ENCODE data around the gene KIF1A.

Gene KIF1A

DNA sequence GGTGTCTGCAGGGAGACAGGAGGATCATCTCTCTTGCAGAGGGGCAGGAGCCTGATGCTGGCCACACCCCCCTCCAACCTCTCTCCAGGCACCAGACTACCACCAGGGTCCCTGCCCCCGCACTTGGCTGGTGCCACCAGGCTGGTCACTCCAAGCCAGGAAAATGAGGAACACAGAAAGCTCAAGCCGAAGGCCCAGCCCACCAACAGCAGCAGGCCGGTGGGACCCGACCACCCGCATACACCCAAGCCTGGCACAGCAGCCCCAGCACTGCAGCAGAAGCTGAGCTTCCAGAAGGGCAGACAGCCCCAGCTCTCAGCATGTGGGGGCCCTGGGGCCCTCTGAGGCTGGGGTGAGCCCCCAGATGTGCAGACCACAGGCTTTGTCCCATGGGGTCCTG is 52.7 kb downstream of the KIF1A start:
- DNase-seq (ENCODE audit: low read depth), result no peak

DNA sequence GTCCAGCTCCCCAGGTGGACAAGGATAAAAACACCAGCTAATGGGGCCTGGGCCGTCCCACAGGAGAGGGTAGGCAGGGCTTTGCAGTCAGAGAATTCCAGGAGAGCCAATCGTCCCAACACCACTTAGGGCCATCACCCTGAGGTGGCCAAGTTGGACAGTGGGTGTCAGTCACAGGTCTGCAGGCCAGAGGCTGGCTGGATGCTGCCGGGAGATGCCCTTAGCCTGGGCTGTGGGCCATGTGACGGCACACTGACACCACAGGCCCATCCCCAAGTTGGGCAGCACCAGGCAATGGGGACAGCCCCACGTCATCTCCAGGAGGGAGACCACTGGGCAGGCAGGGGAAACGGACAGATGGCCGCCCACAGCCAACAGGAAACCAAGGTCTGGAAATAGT is 53.9 kb downstream of the KIF1A start:
- DNase-seq (ENCODE audit: low read depth), result no peak

DNA sequence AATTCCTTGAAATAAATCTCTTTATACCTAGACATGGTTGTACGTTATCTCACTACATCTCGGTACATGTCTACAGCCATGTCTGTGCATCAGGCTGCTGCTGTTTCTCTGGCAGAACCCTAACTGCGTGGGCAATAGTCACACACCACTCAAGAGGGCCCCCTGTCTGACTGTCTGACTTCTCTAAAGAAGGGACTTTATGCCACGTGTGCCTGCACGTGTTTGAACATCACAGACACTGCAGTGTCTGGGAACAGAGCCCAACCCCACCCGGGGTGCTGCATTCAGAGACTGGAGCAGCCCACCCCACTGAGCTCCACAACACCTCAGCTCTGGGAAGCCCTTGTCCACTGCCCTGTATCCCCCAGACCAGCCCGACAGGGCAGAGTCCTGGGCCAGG is 55.0 kb downstream of the KIF1A start:
- DNase-seq (ENCODE audit: low read depth), result no peak

GRCh38 chr2:240764605-240765004 is 55.4 kb downstream of the KIF1A start:
- no peak for DNase-seq (ENCODE audit: low read depth)

GRCh38 chr2:240762971-240763370 is 57.0 kb downstream of the KIF1A start:
- no peak for DNase-seq (ENCODE audit: low read depth)

- no peak for DNase-seq (ENCODE audit: low read depth)
Observed at GRCh38 chr2:240762249-240762648, 57.8 kb downstream of the KIF1A start.

- no peak for DNase-seq (ENCODE audit: low read depth)
Observed at GRCh38 chr2:240760576-240761246, 59.3 kb downstream of the KIF1A start.

DNA sequence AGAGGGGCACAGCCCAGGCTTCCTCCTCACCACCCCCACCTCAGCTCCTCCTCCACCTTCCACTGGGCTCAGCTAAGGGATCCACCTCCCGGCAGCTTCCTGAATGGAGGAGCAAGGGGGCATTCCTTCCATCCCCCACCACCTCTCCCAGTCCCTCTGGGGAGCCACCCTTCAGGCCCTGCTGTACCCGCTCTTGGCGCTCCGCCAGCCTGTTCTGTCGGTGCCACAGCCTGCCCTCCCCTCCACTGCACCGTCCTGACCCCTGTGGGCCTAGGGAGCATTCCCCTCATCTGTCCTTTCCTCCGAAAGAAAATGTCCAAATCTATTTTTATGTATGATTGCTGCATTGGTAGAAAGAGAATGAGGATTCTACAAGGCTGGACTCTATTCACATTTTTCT is 59.9 kb downstream of the KIF1A start:
- DNase-seq (ENCODE audit: low read depth), result no peak

GRCh38 chr2:240759459-240759858 is 60.6 kb downstream of the KIF1A start:
- no peak for DNase-seq (ENCODE audit: low read depth)

- no peak for DNase-seq (ENCODE audit: low read depth)
Observed at GRCh38 chr2:240757086-240757614, 62.9 kb downstream of the KIF1A start.

- no peak for DNase-seq (ENCODE audit: low read depth)
Observed at GRCh38 chr2:240752209-240752608, 67.8 kb downstream of the KIF1A start.

GRCh38 chr2:240750409-240750808 is 69.6 kb downstream of the KIF1A start:
- DNase-seq (ENCODE audit: low read depth), result no peak

- no peak for DNase-seq (ENCODE audit: low read depth)
Observed at GRCh38 chr2:240749516-240749915, 70.5 kb downstream of the KIF1A start.

DNA sequence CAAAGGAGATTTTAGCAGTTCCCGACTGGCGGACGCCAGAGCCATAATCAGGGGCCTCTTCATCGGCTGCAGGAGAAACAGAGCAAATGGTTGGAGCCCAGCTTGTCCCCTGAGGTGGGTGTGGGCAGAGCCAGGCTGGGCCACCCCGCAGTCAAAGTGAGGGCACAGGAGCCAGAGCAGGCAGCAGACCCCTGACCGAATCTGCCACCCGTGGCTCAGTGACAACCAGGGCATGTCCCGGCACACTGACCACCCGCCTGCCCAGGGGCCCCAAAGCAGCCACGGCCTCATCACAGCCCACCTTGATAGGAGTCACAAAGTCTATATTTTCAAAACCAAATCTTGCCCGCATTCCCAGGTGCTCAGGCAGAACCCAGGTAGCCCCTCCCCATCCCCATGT is 72.8 kb downstream of the KIF1A start:
- DNase-seq (ENCODE audit: low read depth), result no peak

DNA sequence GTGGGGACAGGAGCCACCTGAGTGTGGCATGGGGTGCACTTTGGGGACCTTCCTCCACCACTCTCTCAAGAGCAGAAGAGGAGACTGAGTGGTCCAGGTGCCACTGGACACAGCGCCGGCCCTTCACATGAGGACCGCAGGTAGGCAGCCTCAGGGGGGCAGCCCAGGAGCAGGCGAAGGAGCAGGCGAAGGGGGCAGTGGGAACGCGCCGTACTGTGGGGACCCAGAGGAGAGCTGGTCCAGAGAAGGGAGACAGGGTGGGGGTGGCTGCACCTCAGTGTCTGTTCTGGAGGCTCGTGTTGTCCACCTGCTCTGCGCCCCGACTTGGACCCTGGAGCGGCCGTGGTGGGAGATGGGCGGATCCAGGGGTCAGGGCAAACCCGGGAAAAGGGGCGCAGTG is 73.3 kb downstream of the KIF1A start:
- no peak for DNase-seq (ENCODE audit: low read depth)

DNA sequence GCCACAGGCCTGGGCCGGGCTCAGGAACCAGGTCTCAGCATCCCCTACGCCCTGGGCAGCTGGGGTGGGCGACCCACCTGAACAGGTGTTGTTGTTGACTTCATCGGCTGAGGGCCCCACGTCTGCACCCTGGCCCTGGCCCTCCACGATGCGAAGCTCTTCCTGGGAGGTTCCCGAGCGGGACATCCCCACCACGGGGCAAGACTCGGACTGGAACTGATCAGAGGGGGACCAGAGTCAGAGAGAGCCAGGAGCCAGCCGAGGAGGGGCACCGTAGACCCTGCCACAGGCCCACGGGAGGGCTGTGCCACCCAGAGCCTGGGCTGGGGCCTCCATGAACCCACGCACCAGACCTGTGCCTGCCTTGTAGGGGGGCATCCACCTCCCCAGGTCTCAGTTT is 74.1 kb downstream of the KIF1A start:
- no peak for DNase-seq (ENCODE audit: low read depth)

- DNase-seq (ENCODE audit: low read depth), result no peak
Observed at GRCh38 chr2:240745456-240745855, 74.6 kb downstream of the KIF1A start.

- no peak for DNase-seq (ENCODE audit: low read depth)
Observed at GRCh38 chr2:240742602-240743095, 77.4 kb downstream of the KIF1A start.

GRCh38 chr2:240741091-240741490 is 78.9 kb downstream of the KIF1A start:
- DNase-seq (ENCODE audit: low read depth), result no peak

- no peak for DNase-seq (ENCODE audit: low read depth)
Observed at GRCh38 chr2:240739797-240740196, 80.2 kb downstream of the KIF1A start.

GRCh38 chr2:240737958-240738357 is 82.1 kb downstream of the KIF1A start:
- no peak for DNase-seq (ENCODE audit: low read depth)

DNA sequence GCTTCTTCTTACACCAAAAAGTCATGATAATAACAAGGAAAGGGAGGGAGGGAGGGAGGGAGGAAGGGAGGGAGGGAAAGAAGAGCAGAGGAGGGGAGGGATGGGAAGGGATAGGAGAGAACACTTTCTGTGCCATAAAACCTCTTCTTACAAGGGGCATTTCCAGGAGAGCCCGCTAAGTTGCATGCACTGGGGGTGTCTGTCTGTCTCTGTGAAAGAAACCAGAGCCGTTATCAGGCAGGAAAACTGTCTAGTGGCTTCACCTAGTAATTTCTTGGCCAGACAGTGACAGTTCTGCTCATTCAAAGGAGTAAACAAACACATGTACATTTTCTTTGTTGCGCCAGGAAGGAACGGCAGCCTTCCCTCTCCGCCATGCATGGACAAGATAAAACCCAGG is 82.5 kb downstream of the KIF1A start:
- no peak for DNase-seq (ENCODE audit: low read depth)

GRCh38 chr2:240736281-240737250 is 83.5 kb downstream of the KIF1A start:
- DNase-seq (ENCODE audit: low read depth), result no peak

Measured in non-pigmented ciliary epithelial cell (primary cell).